ENCODE data around the gene TMEM176B. TPM values are rescaled to one million over a fixed set of nuclear protein-coding genes. Genes with fewer than 3 reads are reported as not detected.

TMEM176B gene
- total and polyA plus RNA-seq, 2 of the 13 experiments (the other 11 are each of a cell fraction or from before 2014, with no cell fraction given), result not detected

DNA sequence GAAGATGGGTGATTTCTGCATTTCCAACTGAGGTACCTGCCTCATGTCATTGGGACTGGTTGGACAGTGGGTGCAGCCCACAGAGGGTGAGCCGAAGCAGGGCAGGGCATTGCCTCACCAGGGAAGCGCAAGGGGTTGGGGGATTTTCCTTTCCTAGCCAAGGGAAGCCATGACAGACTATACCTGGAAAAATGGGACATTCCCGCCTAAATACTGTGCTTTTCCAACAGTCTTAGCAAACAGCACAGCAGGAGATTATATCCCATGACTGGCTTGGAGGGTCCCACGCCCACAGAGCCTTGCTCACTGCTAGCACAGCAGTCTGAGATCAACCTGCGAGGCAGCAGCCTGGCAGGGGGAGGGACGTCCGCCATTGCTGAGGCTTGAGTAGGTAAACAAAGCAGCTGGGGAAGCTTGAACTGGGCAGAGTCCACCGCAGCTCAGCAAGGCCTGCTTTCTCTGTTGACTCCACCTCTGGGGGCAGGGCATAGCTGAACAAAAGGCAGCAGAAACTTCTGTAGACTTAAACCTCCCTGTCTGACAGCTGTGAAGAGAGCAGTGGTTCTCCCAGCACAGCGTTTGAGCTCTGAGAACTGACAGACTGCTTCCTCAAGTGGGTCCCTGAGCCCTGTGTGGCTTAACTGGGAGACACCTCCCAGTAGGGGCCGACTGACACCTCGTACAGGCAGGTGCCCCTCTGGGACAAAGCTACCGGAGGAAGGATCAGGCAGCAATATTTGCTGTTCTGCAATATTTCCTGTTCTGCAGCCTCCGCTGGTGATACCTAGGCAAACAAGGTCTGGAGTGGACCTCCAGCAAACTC is 7.7 kb upstream of the TMEM176B start (continued):
- peak; percentile 31; the same call in 1 of the 2 replicates for TF ChIP-seq RXRB (CRISPR knock-in tag; IDR thresholded peaks at IDR 0.05; ENCODE audit: borderline replicate concordance)
- TF ChIP-seq, protein P1, sequence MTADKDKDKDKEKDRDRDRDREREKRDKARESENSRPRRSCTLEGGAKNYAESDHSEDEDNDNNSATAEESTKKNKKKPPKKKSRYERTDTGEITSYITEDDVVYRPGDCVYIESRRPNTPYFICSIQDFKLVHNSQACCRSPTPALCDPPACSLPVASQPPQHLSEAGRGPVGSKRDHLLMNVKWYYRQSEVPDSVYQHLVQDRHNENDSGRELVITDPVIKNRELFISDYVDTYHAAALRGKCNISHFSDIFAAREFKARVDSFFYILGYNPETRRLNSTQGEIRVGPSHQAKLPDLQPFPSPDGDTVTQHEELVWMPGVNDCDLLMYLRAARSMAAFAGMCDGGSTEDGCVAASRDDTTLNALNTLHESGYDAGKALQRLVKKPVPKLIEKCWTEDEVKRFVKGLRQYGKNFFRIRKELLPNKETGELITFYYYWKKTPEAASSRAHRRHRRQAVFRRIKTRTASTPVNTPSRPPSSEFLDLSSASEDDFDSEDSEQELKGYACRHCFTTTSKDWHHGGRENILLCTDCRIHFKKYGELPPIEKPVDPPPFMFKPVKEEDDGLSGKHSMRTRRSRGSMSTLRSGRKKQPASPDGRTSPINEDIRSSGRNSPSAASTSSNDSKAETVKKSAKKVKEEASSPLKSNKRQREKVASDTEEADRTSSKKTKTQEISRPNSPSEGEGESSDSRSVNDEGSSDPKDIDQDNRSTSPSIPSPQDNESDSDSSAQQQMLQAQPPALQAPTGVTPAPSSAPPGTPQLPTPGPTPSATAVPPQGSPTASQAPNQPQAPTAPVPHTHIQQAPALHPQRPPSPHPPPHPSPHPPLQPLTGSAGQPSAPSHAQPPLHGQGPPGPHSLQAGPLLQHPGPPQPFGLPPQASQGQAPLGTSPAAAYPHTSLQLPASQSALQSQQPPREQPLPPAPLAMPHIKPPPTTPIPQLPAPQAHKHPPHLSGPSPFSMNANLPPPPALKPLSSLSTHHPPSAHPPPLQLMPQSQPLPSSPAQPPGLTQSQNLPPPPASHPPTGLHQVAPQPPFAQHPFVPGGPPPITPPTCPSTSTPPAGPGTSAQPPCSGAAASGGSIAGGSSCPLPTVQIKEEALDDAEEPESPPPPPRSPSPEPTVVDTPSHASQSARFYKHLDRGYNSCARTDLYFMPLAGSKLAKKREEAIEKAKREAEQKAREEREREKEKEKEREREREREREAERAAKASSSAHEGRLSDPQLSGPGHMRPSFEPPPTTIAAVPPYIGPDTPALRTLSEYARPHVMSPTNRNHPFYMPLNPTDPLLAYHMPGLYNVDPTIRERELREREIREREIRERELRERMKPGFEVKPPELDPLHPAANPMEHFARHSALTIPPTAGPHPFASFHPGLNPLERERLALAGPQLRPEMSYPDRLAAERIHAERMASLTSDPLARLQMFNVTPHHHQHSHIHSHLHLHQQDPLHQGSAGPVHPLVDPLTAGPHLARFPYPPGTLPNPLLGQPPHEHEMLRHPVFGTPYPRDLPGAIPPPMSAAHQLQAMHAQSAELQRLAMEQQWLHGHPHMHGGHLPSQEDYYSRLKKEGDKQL (CRISPR knock-in tag; IDR thresholded peaks at IDR 0.05; ENCODE audit: low read depth), result 0 out of 2 replicates have a peak, but pooled peaks have one; percentile 14
- TF ChIP-seq AKAP8 (CRISPR knock-in tag; IDR thresholded peaks at IDR 0.05), result peak; percentile 47; the same call in 1 of the 2 replicates
- TF ChIP-seq, protein P2, sequence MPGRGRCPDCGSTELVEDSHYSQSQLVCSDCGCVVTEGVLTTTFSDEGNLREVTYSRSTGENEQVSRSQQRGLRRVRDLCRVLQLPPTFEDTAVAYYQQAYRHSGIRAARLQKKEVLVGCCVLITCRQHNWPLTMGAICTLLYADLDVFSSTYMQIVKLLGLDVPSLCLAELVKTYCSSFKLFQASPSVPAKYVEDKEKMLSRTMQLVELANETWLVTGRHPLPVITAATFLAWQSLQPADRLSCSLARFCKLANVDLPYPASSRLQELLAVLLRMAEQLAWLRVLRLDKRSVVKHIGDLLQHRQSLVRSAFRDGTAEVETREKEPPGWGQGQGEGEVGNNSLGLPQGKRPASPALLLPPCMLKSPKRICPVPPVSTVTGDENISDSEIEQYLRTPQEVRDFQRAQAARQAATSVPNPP (CRISPR knock-in tag; IDR thresholded peaks at IDR 0.05), result peak; percentile 50; the same call in 1 of the 2 replicates
- TF ChIP-seq, protein P3, sequence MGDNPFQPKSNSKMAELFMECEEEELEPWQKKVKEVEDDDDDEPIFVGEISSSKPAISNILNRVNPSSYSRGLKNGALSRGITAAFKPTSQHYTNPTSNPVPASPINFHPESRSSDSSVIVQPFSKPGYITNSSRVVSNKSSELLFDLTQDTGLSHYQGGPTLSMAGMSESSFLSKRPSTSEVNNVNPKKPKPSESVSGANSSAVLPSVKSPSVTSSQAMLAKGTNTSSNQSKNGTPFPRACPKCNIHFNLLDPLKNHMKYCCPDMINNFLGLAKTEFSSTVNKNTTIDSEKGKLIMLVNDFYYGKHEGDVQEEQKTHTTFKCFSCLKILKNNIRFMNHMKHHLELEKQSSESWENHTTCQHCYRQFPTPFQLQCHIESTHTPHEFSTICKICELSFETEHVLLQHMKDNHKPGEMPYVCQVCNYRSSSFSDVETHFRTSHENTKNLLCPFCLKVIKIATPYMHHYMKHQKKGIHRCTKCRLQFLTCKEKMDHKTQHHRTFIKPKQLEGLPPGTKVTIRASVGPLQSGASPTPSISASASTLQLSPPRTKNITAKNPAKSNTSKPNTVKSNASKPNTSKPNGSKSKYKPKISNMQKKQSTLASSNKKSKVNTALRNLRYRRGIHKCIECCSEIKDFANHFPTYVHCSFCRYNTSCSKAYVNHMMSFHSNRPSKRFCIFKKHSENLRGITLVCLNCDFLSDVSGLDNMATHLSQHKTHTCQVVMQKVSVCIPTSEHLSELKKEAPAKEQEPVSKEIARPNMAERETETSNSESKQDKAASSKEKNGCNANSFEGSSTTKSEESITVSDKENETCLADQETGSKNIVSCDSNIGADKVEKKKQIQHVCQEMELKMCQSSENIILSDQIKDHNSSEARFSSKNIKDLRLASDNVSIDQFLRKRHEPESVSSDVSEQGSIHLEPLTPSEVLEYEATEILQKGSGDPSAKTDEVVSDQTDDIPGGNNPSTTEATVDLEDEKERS (CRISPR knock-in tag; IDR thresholded peaks at IDR 0.05), result peak; percentile 45; the same call in 1 of the 2 replicates
- 0 out of 2 replicates have a peak, but pooled peaks have one; percentile 49 for TF ChIP-seq KLF6 (CRISPR knock-in tag; IDR thresholded peaks at IDR 0.05)
- peak; percentile 71; the same call in 1 of the 2 replicates for TF ChIP-seq AHR (CRISPR knock-in tag; IDR thresholded peaks at IDR 0.05)
- 0 out of 2 replicates have a peak, but pooled peaks have one; percentile 22 for TF ChIP-seq ZNF274 (CRISPR knock-in tag; IDR thresholded peaks at IDR 0.05)
- TF ChIP-seq, protein P4, sequence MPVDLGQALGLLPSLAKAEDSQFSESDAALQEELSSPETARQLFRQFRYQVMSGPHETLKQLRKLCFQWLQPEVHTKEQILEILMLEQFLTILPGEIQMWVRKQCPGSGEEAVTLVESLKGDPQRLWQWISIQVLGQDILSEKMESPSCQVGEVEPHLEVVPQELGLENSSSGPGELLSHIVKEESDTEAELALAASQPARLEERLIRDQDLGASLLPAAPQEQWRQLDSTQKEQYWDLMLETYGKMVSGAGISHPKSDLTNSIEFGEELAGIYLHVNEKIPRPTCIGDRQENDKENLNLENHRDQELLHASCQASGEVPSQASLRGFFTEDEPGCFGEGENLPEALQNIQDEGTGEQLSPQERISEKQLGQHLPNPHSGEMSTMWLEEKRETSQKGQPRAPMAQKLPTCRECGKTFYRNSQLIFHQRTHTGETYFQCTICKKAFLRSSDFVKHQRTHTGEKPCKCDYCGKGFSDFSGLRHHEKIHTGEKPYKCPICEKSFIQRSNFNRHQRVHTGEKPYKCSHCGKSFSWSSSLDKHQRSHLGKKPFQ (CRISPR knock-in tag; IDR thresholded peaks at IDR 0.05; ENCODE audit: insufficient replicate concordance), result peak; percentile 7
- 0 out of 4 replicates have a peak, but pooled peaks of 1 of the 2 experiments have one; percentile 30 for TF ChIP-seq NR2F1 (CRISPR knock-in tag; IDR thresholded peaks at IDR 0.05)
- TF ChIP-seq TMF1 (CRISPR knock-in tag; IDR thresholded peaks at IDR 0.05; ENCODE audit: low read depth), result peak; percentile 51; the same call in 1 of the 2 replicates
- TF ChIP-seq, protein P5, sequence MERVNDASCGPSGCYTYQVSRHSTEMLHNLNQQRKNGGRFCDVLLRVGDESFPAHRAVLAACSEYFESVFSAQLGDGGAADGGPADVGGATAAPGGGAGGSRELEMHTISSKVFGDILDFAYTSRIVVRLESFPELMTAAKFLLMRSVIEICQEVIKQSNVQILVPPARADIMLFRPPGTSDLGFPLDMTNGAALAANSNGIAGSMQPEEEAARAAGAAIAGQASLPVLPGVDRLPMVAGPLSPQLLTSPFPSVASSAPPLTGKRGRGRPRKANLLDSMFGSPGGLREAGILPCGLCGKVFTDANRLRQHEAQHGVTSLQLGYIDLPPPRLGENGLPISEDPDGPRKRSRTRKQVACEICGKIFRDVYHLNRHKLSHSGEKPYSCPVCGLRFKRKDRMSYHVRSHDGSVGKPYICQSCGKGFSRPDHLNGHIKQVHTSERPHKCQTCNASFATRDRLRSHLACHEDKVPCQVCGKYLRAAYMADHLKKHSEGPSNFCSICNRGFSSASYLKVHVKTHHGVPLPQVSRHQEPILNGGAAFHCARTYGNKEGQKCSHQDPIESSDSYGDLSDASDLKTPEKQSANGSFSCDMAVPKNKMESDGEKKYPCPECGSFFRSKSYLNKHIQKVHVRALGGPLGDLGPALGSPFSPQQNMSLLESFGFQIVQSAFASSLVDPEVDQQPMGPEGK (CRISPR knock-in tag; IDR thresholded peaks at IDR 0.05), result peak; percentile 1; the same call in 1 of the 2 replicates
